IMR-90 (cell line): ENCODE data around the gene DZIP1L. TPM values are rescaled to one million over a fixed set of nuclear protein-coding genes. Genes with fewer than 3 reads are reported as not detected.

Experiments
- ATAC-seq: fragments of 200-7000 bp; cut with Tn5 transposase; 2 replicates; pipeline ENCODE4 v1.9.1; 2020; ENCODE audit warnings: low read depth, mild to moderate bottlenecking, moderate library complexity
- BruUV-seq: library from RNA; stranded (reverse); fragments of 400-500 nt; replicated peaks from 2 replicates; lab custom pipeline; 2021; lab: Mats Ljungman, UMichigan
- CTCF ChIA-PET: fragments of 300-600 bp; formaldehyde crosslinking; extraction: SDS; loops from one replicate; lab custom pipeline; 2021; ENCODE audit warnings: antibody characterized with exemption; lab: Yijun Ruan, JAX
- POLR2A ChIA-PET: fragments of 300-600 bp; sonication (Branson Sonifier 250); formaldehyde crosslinking; loops from one replicate; lab custom pipeline; 2022; ENCODE audit warnings: antibody characterized with exemption; ENCODE audit not compliant: unreplicated experiment; lab: Charles Lee
- DNase-seq: peaks from one replicate; pipeline ENCODE4 v3.0.0; 2013
- H2AFZ ChIP-seq: replicated peaks from 2 replicates; pipeline ENCODE3; 2013; ENCODE audit warnings: low read length, mild to moderate bottlenecking; ENCODE audit not compliant: poor library complexity
- H2AK5ac ChIP-seq: 2 replicates; pipeline ENCODE4 v1.6.1; 2013; ENCODE audit warnings: low read depth, low read length, inconsistent platforms
- H2AK9ac ChIP-seq: replicated peaks from 2 replicates; pipeline ENCODE3; 2013; ENCODE audit warnings: mild to moderate bottlenecking, low read depth, low read length, moderate library complexity; ENCODE audit not compliant: poor library complexity
- H2BK120ac ChIP-seq: 2 replicates; pipeline ENCODE4 v1.6.1; 2013; ENCODE audit warnings: low read depth, low read length, inconsistent platforms
- H2BK15ac ChIP-seq: 3 replicates; pipeline ENCODE4 v1.6.1; 2013; ENCODE audit warnings: low read depth, low read length, inconsistent platforms
- H2BK20ac ChIP-seq: 2 replicates; pipeline ENCODE4 v1.6.1; 2013; ENCODE audit warnings: low read depth, mild to moderate bottlenecking, inconsistent platforms, low read length, moderate library complexity
- H2BK5ac ChIP-seq: 2 replicates; pipeline ENCODE4 v1.6.1; 2013; ENCODE audit warnings: mild to moderate bottlenecking, low read depth, low read length, inconsistent platforms; ENCODE audit not compliant: poor library complexity, severe bottlenecking
- H3K14ac ChIP-seq: replicated peaks from 2 replicates; pipeline ENCODE4 v1.6.1; 2013; ENCODE audit warnings: low read depth, low read length, inconsistent platforms
- H3K18ac ChIP-seq: 2 replicates; pipeline ENCODE4 v1.6.1; 2013; ENCODE audit warnings: low read depth, low read length, control low read depth
- H3K23ac ChIP-seq: 2 replicates; pipeline ENCODE4 v1.6.1; 2013; ENCODE audit warnings: low read depth, low read length, inconsistent platforms
- H3K27ac ChIP-seq: 2 replicates; pipeline ENCODE4 v1.5.1; 2013; ENCODE audit warnings: mild to moderate bottlenecking, control low read depth, low read length; ENCODE audit not compliant: insufficient read depth
- H3K27me3 ChIP-seq: 2 replicates; pipeline ENCODE4 v1.6.1; 2013; ENCODE audit warnings: low read length; ENCODE audit not compliant: control insufficient read depth, insufficient read depth
- H3K36me3 ChIP-seq: 2 replicates; pipeline ENCODE4 v1.6.1; 2013; ENCODE audit warnings: low read length, mixed read lengths; ENCODE audit not compliant: control insufficient read depth, insufficient read depth
- H3K4ac ChIP-seq: 2 replicates; pipeline ENCODE4 v1.6.1; 2013; ENCODE audit warnings: low read depth, low read length, inconsistent platforms
- H3K4me1 ChIP-seq: 2 replicates; pipeline ENCODE4 v1.6.1; 2013; ENCODE audit warnings: low read length, mixed read lengths; ENCODE audit not compliant: control insufficient read depth, insufficient read depth
- H3K4me2 ChIP-seq: 2 replicates; pipeline ENCODE4 v1.6.1; 2013; ENCODE audit warnings: low read depth, mild to moderate bottlenecking, control low read depth, low read length, moderate library complexity
- H3K4me3 ChIP-seq: 2 replicates; pipeline ENCODE4 v1.5.1; 2013; ENCODE audit warnings: low read depth, mild to moderate bottlenecking, control low read depth, low read length, moderate library complexity; ENCODE audit not compliant: insufficient read depth
- H3K56ac ChIP-seq: 2 replicates; pipeline ENCODE4 v1.6.1; 2013; ENCODE audit warnings: low read length, inconsistent platforms; ENCODE audit not compliant: insufficient read depth; ENCODE audit errors: extremely low read depth
- H3K79me1 ChIP-seq, 2 experiments: 2 replicates each; pipeline ENCODE4 v1.6.1; 2013; ENCODE audit warnings: low read length in 2 of 2, inconsistent platforms in 1 of 2, low read depth in 1 of 2
- H3K9ac ChIP-seq: 2 replicates; pipeline ENCODE4 v1.6.1; 2013; ENCODE audit warnings: low read depth, low read length, control low read depth
- H3K9me1 ChIP-seq: 2 replicates; pipeline ENCODE4 v1.6.1; 2013; ENCODE audit warnings: low read length, inconsistent platforms; ENCODE audit not compliant: insufficient read depth
- H3K9me3 ChIP-seq: 2 replicates; pipeline ENCODE4 v1.6.1; 2013; ENCODE audit warnings: low read length; ENCODE audit not compliant: control insufficient read depth, insufficient read depth
- H4K20me1 ChIP-seq: 2 replicates; pipeline ENCODE4 v1.6.1; 2013; ENCODE audit warnings: low read length, inconsistent platforms; ENCODE audit not compliant: insufficient read depth
- H4K5ac ChIP-seq: 2 replicates; pipeline ENCODE4 v1.6.1; 2013; ENCODE audit warnings: mild to moderate bottlenecking, low read depth, low read length, control low read depth
- H4K8ac ChIP-seq, 2 experiments: 2 replicates each; pipeline ENCODE4 v1.6.1; 2013; ENCODE audit warnings: low read depth in 2 of 2, low read length in 2 of 2, control low read depth in 1 of 2, inconsistent platforms in 1 of 2
- H4K91ac ChIP-seq: 2 replicates; pipeline ENCODE4 v1.6.1; 2013; ENCODE audit warnings: low read depth, low read length, inconsistent platforms; ENCODE audit not compliant: insufficient read depth
- BHLHE40 ChIP-seq: fragments of 150-350 bp; IDR thresholded peaks from 2 replicates; pipeline ENCODE4 v1.6.1; 2016; ENCODE audit warnings: mild to moderate bottlenecking, low read depth, low read length
- CEBPB ChIP-seq: IDR thresholded peaks from 2 replicates; pipeline ENCODE4 v1.6.1; 2012; ENCODE audit warnings: low read depth, low read length, improper control_type of control experiment
- CHD1 ChIP-seq: IDR thresholded peaks from 2 replicates; pipeline ENCODE4 v1.6.1; 2012; ENCODE audit warnings: low read depth, low read length, improper control_type of control experiment
- CTCF ChIP-seq: conservative IDR thresholded peaks from 2 replicates; pipeline ENCODE4 v1.5.1; 2012; ENCODE audit warnings: mild to moderate bottlenecking, low read depth, low read length, improper control_type of control experiment
- ELK1 ChIP-seq: fragments of 150-350 bp; IDR thresholded peaks from 2 replicates; pipeline ENCODE4 v1.6.1; 2016; ENCODE audit warnings: low read depth, mild to moderate bottlenecking, low read length, moderate library complexity, borderline replicate concordance
- FOS ChIP-seq: fragments of 150-350 bp; IDR thresholded peaks from 2 replicates; pipeline ENCODE4 v1.6.1; 2016; ENCODE audit warnings: low read depth, low read length
- MAFK ChIP-seq: IDR thresholded peaks from 2 replicates; pipeline ENCODE4 v1.6.1; 2012; ENCODE audit warnings: low read depth, low read length, improper control_type of control experiment
- MXI1 ChIP-seq: IDR thresholded peaks from 2 replicates; pipeline ENCODE4 v1.6.1; 2012; ENCODE audit warnings: low read depth, mild to moderate bottlenecking, low read length, moderate library complexity, borderline replicate concordance
- NFE2L2 ChIP-seq: fragments of 150-350 bp; IDR thresholded peaks from 2 replicates; pipeline ENCODE4 v1.6.1; 2016; ENCODE audit warnings: low read depth, mild to moderate bottlenecking, low read length
- POLR2A ChIP-seq: IDR thresholded peaks from 2 replicates; pipeline ENCODE4 v1.6.1; 2012; ENCODE audit warnings: mild to moderate bottlenecking, low read depth, low read length
- RAD21 ChIP-seq: IDR thresholded peaks from 2 replicates; pipeline ENCODE4 v1.6.1; 2012; ENCODE audit warnings: low read length, improper control_type of control experiment
- RCOR1 ChIP-seq: IDR thresholded peaks from 2 replicates; pipeline ENCODE4 v1.6.1; 2012; ENCODE audit warnings: mild to moderate bottlenecking, low read length, improper control_type of control experiment; ENCODE audit not compliant: insufficient replicate concordance
- USF2 ChIP-seq: fragments of 150-350 bp; IDR thresholded peaks from 2 replicates; pipeline ENCODE4 v1.6.1; 2017; ENCODE audit warnings: mild to moderate bottlenecking, antibody characterized with exemption, low read length, low read depth
- dilution Hi-C: fragments of 300-500 bp; cut with HindIII; formaldehyde crosslinking; loops from one replicate; pipeline ENCODE4 v1.14.3; 2018; ENCODE audit warnings: low sequenced_read_pairs; ENCODE audit not compliant: unreplicated experiment
- in situ Hi-C: fragments of 300-500 bp; cut with MboI; formaldehyde crosslinking; loops from 3 replicates; pipeline ENCODE4 v1.14.3; 2019; ENCODE audit warnings: low sequenced_read_pairs, inconsistent platforms, mixed read lengths
- intact Hi-C: fragments of 100-400 bp; cut with micrococcal nuclease; formaldehyde crosslinking; loops from 2 replicates; pipeline ENCODE4 v1.10.0; 2022
- polyA plus RNA-seq, 3 experiments: library from polyadenylated mRNA; depleted of rRNA; stranded (reverse); fragments of >200 nt; gene quantifications; 2 replicates each; pipeline ENCODE4 v1.2.3, GENCODE V29; 2012; ENCODE audit warnings: low replicate concordance in 1 of 3
- total RNA-seq: library from RNA; depleted of rRNA; stranded (reverse); fragments of >200 nt; gene quantifications from 2 replicates; pipeline ENCODE4 v1.2.3, GENCODE V29; 2012

DZIP1L gene
- total and polyA plus RNA-seq, 2 of the 4 experiments (the other 2 are of a cell fraction): 12.9 to 14.7 TPM

GRCh38 chr3:138059261-138059660 is 56.1 kb downstream of the DZIP1L start:
- Histone ChIP-seq H4K5ac (no peak overlapping the region), H3K9me3 (no peaks in the 10 kb centered on the region), H3K4me2 (no peak overlapping the region), H2AFZ (no peak overlapping the region), H3K27me3 (no peaks in the 10 kb centered on the region), H3K18ac (no peak overlapping the region), H4K8ac (no peak overlapping the region), H3K79me1 (peaks cover 4 to 23% of the 10 kb centered on the region in 2 experiments; a peak in 3 of 4 replicates), H3K9me1 (peaks cover 10% of the 10 kb centered on the region; the same call in 1 of the 2 replicates), H3K27ac (no peak overlapping the region), H3K4ac (no peak overlapping the region), H4K91ac (no peak overlapping the region), H2BK15ac (no peak overlapping the region), H3K23ac (peak overlapping the region; percentile 51; the same call in 1 of the 2 replicates), H2BK120ac (no peak overlapping the region), H2AK9ac (no peak overlapping the region), H2BK5ac (no peak overlapping the region), H3K56ac (no peak overlapping the region), H3K36me3 (peaks cover 23% of the 10 kb centered on the region), H3K9ac (no peak overlapping the region), H4K20me1 (peaks cover 11% of the 10 kb centered on the region; the same call in 1 of the 2 replicates), H3K4me1 (peaks cover 18% of the 10 kb centered on the region), H2AK5ac (no peak overlapping the region), H2BK20ac (no peak overlapping the region), H3K4me3 (no peak overlapping the region), H3K14ac (no peak overlapping the region)
- DNase-seq (no peak), ATAC-seq (no peak)
- intact Hi-C loops (loop anchor here (10.0 kb wide), 1 partner anchor 264 kb away; no protein-coding TSS in a partner anchor), in situ Hi-C loops (no loop called here), dilution Hi-C loops (no loop called here)
- CTCF ChIA-PET: no interaction called here
- no TSS peak for BruUV-seq
- POLR2A ChIA-PET: interaction anchor here (1.1 kb wide), 1 partner anchor 56 kb away, joined by 5 read pairs; the partner anchor contains the start of gene DZIP1L
- TF ChIP-seq MAFK (no peak), RAD21 (no peak), NFE2L2 (no peak), CTCF (no peak), ELK1 (no peak), CEBPB (no peak), RCOR1 (no peak), CHD1 (no peak), BHLHE40 (no peak), USF2 (no peak), POLR2A (no peak), MXI1 (no peak), FOS (no peak)
